Heart left ventricle (tissue), 16 donors: ENCODE data around the gene PRSS22. TPM values are rescaled to one million over a fixed set of nuclear protein-coding genes. Genes with fewer than 3 reads are reported as not detected.

Experiments
- ATAC-seq, 4 donors: fragments of 200-7000 bp; cut with Tn5 transposase; one replicate each; pipeline ENCODE4 v1.9.1; 2020 to 2022; ENCODE audit warnings: moderate library complexity in 4 of 4, mild to moderate bottlenecking in 3 of 4, moderate number of reproducible peaks in 1 of 4
- DNase-seq, 5 donors: peaks; one replicate each; pipeline ENCODE4 v3.0.0-alpha.2; 2020
- H3K27ac ChIP-seq, 12 donors: fragments of 200-600 bp; sonication (generic) in 4 of 12; one replicate each; pipeline versions ENCODE4 v1.5.0 to v1.8.0; 2016 to 2022; ENCODE audit warnings: mild to moderate bottlenecking in 2 of 12
- H3K27me3 ChIP-seq, 9 donors: fragments of 200-600 bp; sonication (generic) in 2 of 9; one replicate each; pipeline versions ENCODE4 v1.5.1 to v1.8.0; 2016 to 2022; ENCODE audit warnings: mild to moderate bottlenecking in 3 of 9
- H3K36me3 ChIP-seq, 9 donors: fragments of 200-600 bp; sonication (generic) in 2 of 9; one replicate each; pipeline versions ENCODE4 v1.5.0 to v1.8.0; 2018 to 2022; ENCODE audit warnings: mild to moderate bottlenecking in 2 of 9
- H3K4me1 ChIP-seq, 12 donors: fragments of 200-600 bp; sonication (generic) in 4 of 12; one replicate each; pipeline versions ENCODE4 v1.5.0 to v1.8.0; 2016 to 2022; ENCODE audit warnings: mild to moderate bottlenecking in 3 of 12
- H3K4me3 ChIP-seq, 12 donors: fragments of 200-600 bp; sonication (generic) in 4 of 12; one replicate each; pipeline versions ENCODE4 v1.5.0 to v1.8.0; 2017 to 2022; ENCODE audit warnings: mild to moderate bottlenecking in 9 of 12, moderate library complexity in 4 of 12
- H3K9me3 ChIP-seq, 12 donors: fragments of 200-600 bp; sonication (generic) in 4 of 12; one replicate each; pipeline versions ENCODE4 v1.5.0 to v1.8.0; 2016 to 2022; ENCODE audit warnings: mild to moderate bottlenecking in 1 of 12
- POLR2A ChIP-seq, 2 donors: fragments of 450-650 bp; IDR thresholded peaks; one replicate each; pipeline ENCODE4 v1.6.1; 2017; ENCODE audit warnings: antibody characterized with exemption in 2 of 2, mild to moderate bottlenecking in 2 of 2, moderate library complexity in 2 of 2
- WGBS, 4 donors: extraction: QIAGEN DNeasy Blood & Tissue Kit in 2 of 4; methylation state at CpG; one replicate each; pipeline versions ENCODE4 v1.1.5 to v1.1.7; 2013 to 2018; 5-methylcytosine and 5-hydroxymethylcytosine counted together
- intact Hi-C, 10 donors: fragments of 100-400 bp; cut with DNase I; formaldehyde crosslinking; loops; one replicate each; pipeline versions ENCODE4 v1.11.1 to v1.14.2; 2022
- polyA plus RNA-seq, 2 donors: library from polyadenylated mRNA; stranded (reverse); fragments of 200-250 nt; gene quantifications; one replicate each; pipeline ENCODE4 v1.2.3, GENCODE V29; 2013
- total RNA-seq, 9 donors: library from RNA; depleted of rRNA in 2 of 9; stranded (reverse); fragments of >200 nt in 2 of 9; fragmentation: NEBNext Ultra II Directional in 3 of 9; extraction: Animal tissue kit (Norgen Biotek cat#: 25700) in 3 of 9; gene quantifications; one replicate each; pipeline versions ENCODE4 v1.1.0 to v1.2.4, GENCODE V29; 2016 to 2023
- TF ChIP-seq, protein P1 (sequence below), 12 donors: fragments of 200-600 bp; sonication (generic) in 4 of 12; IDR thresholded peaks; one replicate each; pipeline versions ENCODE4 v1.5.0 to v1.8.0; 2018 to 2022; ENCODE audit warnings: antibody characterized with exemption in 12 of 12, mild to moderate bottlenecking in 5 of 12
- donor health status: ischemic (EF 13 %, LVEDD 7.1; RV severe dilation, severe dysfunction).
- donor health status: healthy with polysubstance abuse.
- donor health status: DM: no; HTN: yes; CAD: no.
- donor health status: DM: no; HTN: no; CAD: no.
- donor health status: ischemic (EF 25% LVEDD 6.9; RV normal size, moderate dysfunction).
- donor health status: ischemic (EF 25% LVEDD 5.7; RV mildly dilated, moderate dysfunction).
- donor health status: healthy.
- donor health status: DM: yes; HTN: yes; CAD: no.
- donor health status: ischemic (EF 35%, LVEDD 5.7; RV mildly dilated, moderate dysfunction).
- donor health status: nonischemic (EF 11% LVEDD 7.7; RV severe dilation, severe dysfunction).
- donor health status: DM: yes; HTN: yes; CAD: no.
- donor health status: PGD.
- donor health status: ischemic (EF 29% LVEDD 5.4; RV normal size, mild dysfunction).
- donor health status: nonischemic (EF 23%, LVEDD 6.1; RV moderate dilation, normal function).

PRSS22 gene
- total and polyA plus RNA-seq, 11 donors: not detected

DNA sequence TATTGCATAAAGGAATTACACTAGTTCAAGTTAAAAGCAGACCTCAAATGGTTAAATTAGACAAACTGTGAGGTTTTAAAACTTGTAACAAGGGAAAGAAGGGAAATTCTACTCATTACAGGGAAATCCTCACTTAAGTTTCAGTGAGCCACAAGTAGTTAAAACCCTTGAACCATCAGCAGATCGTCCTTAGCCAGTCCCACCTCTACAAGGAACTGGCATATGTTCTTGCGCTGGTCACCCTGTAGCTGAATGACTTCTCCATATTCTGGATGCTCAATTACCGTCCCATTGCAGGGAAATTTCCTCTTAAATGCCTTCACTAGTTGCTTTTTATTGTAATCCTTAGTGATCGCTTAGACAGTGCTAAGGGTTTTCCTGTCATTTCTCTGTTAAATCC, 35.5 kb downstream of the PRSS22 start:
- no peak for ATAC-seq
- WGBS, 4 donors: 61 to 69% (median 64%) methylated on average over 4 of the region's 4 CpGs
- H3K27ac ChIP-seq: no peak overlapping the region
- H3K36me3 ChIP-seq: no peaks in the 10 kb centered on the region
- no peaks in the 10 kb centered on the region for H3K4me1 ChIP-seq
- H3K27me3 ChIP-seq: peaks cover 0 to 29% (median 0%) of the 10 kb centered on the region in 9 donors
- H3K9me3 ChIP-seq: no peaks in the 10 kb centered on the region
- no peak overlapping the region for H3K4me3 ChIP-seq
- TF ChIP-seq POLR2A (IDR thresholded peaks at IDR 0.05): no peak
- TF ChIP-seq, protein P1, sequence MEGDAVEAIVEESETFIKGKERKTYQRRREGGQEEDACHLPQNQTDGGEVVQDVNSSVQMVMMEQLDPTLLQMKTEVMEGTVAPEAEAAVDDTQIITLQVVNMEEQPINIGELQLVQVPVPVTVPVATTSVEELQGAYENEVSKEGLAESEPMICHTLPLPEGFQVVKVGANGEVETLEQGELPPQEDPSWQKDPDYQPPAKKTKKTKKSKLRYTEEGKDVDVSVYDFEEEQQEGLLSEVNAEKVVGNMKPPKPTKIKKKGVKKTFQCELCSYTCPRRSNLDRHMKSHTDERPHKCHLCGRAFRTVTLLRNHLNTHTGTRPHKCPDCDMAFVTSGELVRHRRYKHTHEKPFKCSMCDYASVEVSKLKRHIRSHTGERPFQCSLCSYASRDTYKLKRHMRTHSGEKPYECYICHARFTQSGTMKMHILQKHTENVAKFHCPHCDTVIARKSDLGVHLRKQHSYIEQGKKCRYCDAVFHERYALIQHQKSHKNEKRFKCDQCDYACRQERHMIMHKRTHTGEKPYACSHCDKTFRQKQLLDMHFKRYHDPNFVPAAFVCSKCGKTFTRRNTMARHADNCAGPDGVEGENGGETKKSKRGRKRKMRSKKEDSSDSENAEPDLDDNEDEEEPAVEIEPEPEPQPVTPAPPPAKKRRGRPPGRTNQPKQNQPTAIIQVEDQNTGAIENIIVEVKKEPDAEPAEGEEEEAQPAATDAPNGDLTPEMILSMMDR (IDR thresholded peaks at IDR 0.05): no peak
- intact Hi-C loops: no loop called here
- no peak for DNase-seq

DNA sequence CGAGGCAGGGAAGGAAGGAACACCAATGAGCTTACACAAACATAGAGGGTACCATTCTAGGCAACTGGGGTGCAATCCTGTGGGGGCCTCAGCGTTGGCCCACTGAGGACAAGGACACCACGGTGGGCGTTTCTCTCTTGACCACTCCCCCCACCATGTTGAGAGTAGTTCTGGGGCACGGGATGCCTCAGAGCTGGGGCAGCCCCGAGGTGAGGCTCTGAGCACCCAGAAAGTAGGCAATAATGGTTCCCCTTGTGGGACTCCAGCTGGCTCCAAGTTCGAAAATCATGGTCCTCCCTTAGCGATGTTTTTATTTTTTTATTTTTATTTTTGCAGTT, 35.8 kb downstream of the PRSS22 start:
- H3K27me3 ChIP-seq: peaks cover 0 to 33% (median 2%) of the 10 kb centered on the region in 9 donors

GRCh38 chr16:2821487-2822157, 36.3 kb downstream of the PRSS22 start:
- no peak for DNase-seq
- no peak for ATAC-seq
- Histone ChIP-seq H3K9me3 (no peaks in the 10 kb centered on the region), H3K4me3 (no peak overlapping the region), H3K27ac (no peak overlapping the region), H3K36me3 (no peaks in the 10 kb centered on the region), H3K4me1 (no peaks in the 10 kb centered on the region), H3K27me3 (peaks cover 0 to 38% (median 4%) of the 10 kb centered on the region in 9 donors)
- 80 to 81% (median 80%) methylated on average over 9 of the region's 9 CpGs for WGBS, 4 donors
- TF ChIP-seq, protein P1 (IDR thresholded peaks at IDR 0.05): no peak
- TF ChIP-seq POLR2A (IDR thresholded peaks at IDR 0.05): no peak
- intact Hi-C loops: no loop called here

More for the DNA sequence above, 35.8 kb downstream of the PRSS22 start:
- DNase-seq: no peak
- no peak for ATAC-seq
- 66 to 76% (median 75%) methylated on average over 8 of the region's 8 CpGs for WGBS, 4 donors
- no peaks in the 10 kb centered on the region for H3K9me3 ChIP-seq
- H3K27ac ChIP-seq: no peak overlapping the region
- TF ChIP-seq, protein P1 (IDR thresholded peaks at IDR 0.05): no peak
- no peak for TF ChIP-seq POLR2A (IDR thresholded peaks at IDR 0.05)
- intact Hi-C loops: no loop called here
- no peaks in the 10 kb centered on the region for H3K36me3 ChIP-seq
- no peak overlapping the region for H3K4me3 ChIP-seq
- no peaks in the 10 kb centered on the region for H3K4me1 ChIP-seq

GRCh38 chr16:2820836-2821486, 37.0 kb downstream of the PRSS22 start:
- no peak for ATAC-seq
- 63 to 82% (median 71%) methylated on average over 14 of the region's 14 CpGs for whole genome bisulfite sequencing, 4 donors
- DNase-seq: no peak

More at GRCh38 chr16:2820836-2821486, 37.0 kb downstream of the PRSS22 start:
- TF ChIP-seq, protein P1 (IDR thresholded peaks at IDR 0.05): no peak
- no peak for TF ChIP-seq POLR2A (IDR thresholded peaks at IDR 0.05)
- intact Hi-C loops: no loop called here
- peaks cover 0 to 44% (median 8%) of the 10 kb centered on the region in 9 donors for H3K27me3 ChIP-seq
- H3K9me3 ChIP-seq: no peaks in the 10 kb centered on the region
- H3K4me3 ChIP-seq: no peak overlapping the region
- H3K27ac ChIP-seq: no peak overlapping the region
- H3K36me3 ChIP-seq: no peaks in the 10 kb centered on the region
- no peaks in the 10 kb centered on the region for H3K4me1 ChIP-seq
